Measurements from ENCODE around the gene ITPR1.

DNA sequence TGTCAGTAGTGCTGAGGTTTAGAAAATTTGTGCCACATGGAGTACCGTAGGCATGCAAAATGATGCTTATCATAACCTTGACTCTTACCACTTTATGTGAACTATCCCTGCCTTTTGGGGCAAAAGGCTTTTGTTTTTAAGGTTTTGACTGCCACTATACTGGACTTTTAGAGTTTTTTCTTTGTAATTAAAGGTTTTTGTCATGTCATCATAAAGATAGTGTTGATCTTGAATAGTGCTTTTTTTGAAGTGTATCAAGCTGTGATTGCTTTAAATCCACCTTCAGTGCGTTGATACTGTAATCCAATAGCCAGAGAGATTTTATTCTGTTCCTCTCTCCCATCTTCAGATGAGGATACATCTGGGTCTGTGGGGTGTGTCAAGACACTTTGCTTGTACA is 172.9 kb downstream of the ITPR1 start:
- TF ChIP-seq, protein P1, sequence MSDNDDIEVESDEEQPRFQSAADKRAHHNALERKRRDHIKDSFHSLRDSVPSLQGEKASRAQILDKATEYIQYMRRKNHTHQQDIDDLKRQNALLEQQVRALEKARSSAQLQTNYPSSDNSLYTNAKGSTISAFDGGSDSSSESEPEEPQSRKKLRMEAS (IDR thresholded peaks at IDR 0.05) = no peak
- TF ChIP-seq, protein P2, sequence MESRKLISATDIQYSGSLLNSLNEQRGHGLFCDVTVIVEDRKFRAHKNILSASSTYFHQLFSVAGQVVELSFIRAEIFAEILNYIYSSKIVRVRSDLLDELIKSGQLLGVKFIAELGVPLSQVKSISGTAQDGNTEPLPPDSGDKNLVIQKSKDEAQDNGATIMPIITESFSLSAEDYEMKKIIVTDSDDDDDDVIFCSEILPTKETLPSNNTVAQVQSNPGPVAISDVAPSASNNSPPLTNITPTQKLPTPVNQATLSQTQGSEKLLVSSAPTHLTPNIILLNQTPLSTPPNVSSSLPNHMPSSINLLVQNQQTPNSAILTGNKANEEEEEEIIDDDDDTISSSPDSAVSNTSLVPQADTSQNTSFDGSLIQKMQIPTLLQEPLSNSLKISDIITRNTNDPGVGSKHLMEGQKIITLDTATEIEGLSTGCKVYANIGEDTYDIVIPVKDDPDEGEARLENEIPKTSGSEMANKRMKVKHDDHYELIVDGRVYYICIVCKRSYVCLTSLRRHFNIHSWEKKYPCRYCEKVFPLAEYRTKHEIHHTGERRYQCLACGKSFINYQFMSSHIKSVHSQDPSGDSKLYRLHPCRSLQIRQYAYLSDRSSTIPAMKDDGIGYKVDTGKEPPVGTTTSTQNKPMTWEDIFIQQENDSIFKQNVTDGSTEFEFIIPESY (IDR thresholded peaks at IDR 0.05) = no peak
- TF ChIP-seq, protein P3, sequence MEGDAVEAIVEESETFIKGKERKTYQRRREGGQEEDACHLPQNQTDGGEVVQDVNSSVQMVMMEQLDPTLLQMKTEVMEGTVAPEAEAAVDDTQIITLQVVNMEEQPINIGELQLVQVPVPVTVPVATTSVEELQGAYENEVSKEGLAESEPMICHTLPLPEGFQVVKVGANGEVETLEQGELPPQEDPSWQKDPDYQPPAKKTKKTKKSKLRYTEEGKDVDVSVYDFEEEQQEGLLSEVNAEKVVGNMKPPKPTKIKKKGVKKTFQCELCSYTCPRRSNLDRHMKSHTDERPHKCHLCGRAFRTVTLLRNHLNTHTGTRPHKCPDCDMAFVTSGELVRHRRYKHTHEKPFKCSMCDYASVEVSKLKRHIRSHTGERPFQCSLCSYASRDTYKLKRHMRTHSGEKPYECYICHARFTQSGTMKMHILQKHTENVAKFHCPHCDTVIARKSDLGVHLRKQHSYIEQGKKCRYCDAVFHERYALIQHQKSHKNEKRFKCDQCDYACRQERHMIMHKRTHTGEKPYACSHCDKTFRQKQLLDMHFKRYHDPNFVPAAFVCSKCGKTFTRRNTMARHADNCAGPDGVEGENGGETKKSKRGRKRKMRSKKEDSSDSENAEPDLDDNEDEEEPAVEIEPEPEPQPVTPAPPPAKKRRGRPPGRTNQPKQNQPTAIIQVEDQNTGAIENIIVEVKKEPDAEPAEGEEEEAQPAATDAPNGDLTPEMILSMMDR (IDR thresholded peaks at IDR 0.05; ENCODE audit: low read depth, low read length, missing input control) = no peak
- TF ChIP-seq JUND (IDR thresholded peaks at IDR 0.05) (no peak), RAD21 (IDR thresholded peaks at IDR 0.05) (no peak), GABPA (IDR thresholded peaks at IDR 0.05 in 1 of 2, conservative IDR thresholded peaks at IDR 0.05 in 1 of 2) (no peak)
- TF ChIP-seq, protein P4, sequence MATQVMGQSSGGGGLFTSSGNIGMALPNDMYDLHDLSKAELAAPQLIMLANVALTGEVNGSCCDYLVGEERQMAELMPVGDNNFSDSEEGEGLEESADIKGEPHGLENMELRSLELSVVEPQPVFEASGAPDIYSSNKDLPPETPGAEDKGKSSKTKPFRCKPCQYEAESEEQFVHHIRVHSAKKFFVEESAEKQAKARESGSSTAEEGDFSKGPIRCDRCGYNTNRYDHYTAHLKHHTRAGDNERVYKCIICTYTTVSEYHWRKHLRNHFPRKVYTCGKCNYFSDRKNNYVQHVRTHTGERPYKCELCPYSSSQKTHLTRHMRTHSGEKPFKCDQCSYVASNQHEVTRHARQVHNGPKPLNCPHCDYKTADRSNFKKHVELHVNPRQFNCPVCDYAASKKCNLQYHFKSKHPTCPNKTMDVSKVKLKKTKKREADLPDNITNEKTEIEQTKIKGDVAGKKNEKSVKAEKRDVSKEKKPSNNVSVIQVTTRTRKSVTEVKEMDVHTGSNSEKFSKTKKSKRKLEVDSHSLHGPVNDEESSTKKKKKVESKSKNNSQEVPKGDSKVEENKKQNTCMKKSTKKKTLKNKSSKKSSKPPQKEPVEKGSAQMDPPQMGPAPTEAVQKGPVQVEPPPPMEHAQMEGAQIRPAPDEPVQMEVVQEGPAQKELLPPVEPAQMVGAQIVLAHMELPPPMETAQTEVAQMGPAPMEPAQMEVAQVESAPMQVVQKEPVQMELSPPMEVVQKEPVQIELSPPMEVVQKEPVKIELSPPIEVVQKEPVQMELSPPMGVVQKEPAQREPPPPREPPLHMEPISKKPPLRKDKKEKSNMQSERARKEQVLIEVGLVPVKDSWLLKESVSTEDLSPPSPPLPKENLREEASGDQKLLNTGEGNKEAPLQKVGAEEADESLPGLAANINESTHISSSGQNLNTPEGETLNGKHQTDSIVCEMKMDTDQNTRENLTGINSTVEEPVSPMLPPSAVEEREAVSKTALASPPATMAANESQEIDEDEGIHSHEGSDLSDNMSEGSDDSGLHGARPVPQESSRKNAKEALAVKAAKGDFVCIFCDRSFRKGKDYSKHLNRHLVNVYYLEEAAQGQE (IDR thresholded peaks at IDR 0.05) = no peak
